A673 (cell line): ENCODE data around the gene HMGN2. TPM values are rescaled to one million over a fixed set of nuclear protein-coding genes. Genes with fewer than 3 reads are reported as not detected.

ENCODE experiments used
- BruUV-seq: library from RNA; stranded (reverse); fragments of 400-500 nt; replicated peaks from 2 replicates; lab custom pipeline; 2021; lab: Mats Ljungman, UMichigan
- CTCF ChIA-PET: fragments of 300-600 bp; sonication (Branson Sonifier 250); formaldehyde crosslinking; loops from one replicate; lab custom pipeline; 2022; ENCODE audit warnings: antibody characterized with exemption; lab: Charles Lee
- POLR2A ChIA-PET: fragments of 300-600 bp; sonication (Branson Sonifier 250); formaldehyde crosslinking; loops from one replicate; lab custom pipeline; 2022; ENCODE audit warnings: antibody characterized with exemption; ENCODE audit not compliant: low non-redundant PET; lab: Charles Lee
- DNase-seq: peaks from one replicate; pipeline ENCODE4 v3.0.0-alpha.2; 2015; ENCODE audit warnings: low spot score
- H3K27ac ChIP-seq: fragments of 200-600 bp; sonication (generic); 2 replicates; pipeline ENCODE4 v1.5.1; 2016; ENCODE audit warnings: mixed run types, low read depth, mild to moderate bottlenecking, mixed read lengths, antibody characterized with exemption, low read length; ENCODE audit not compliant: poor library complexity, severe bottlenecking
- H3K27me3 ChIP-seq: fragments of 200-600 bp; sonication (generic); replicated peaks from 2 replicates; pipeline ENCODE4 v1.6.1; 2017; ENCODE audit warnings: mixed run types, low read depth, mild to moderate bottlenecking, mixed read lengths, antibody characterized with exemption, low read length; ENCODE audit not compliant: insufficient read depth, poor library complexity
- H3K36me3 ChIP-seq: fragments of 200-600 bp; sonication (generic); 2 replicates; pipeline ENCODE4 v1.6.1; 2016; ENCODE audit warnings: mixed run types, mild to moderate bottlenecking, mixed read lengths, antibody characterized with exemption, low read length; ENCODE audit not compliant: insufficient read depth, poor library complexity, severe bottlenecking
- H3K4me1 ChIP-seq: fragments of 200-600 bp; sonication (generic); 2 replicates; pipeline ENCODE4 v1.6.1; 2017; ENCODE audit warnings: mixed run types, mild to moderate bottlenecking, mixed read lengths, antibody characterized with exemption, low read length; ENCODE audit not compliant: insufficient read depth, poor library complexity, severe bottlenecking
- H3K4me3 ChIP-seq: fragments of 200-600 bp; sonication (generic); 2 replicates; pipeline ENCODE4 v1.5.1; 2016; ENCODE audit warnings: low read depth, mixed run types, mild to moderate bottlenecking, mixed read lengths, low read length; ENCODE audit not compliant: poor library complexity, severe bottlenecking
- H3K9me3 ChIP-seq: fragments of 200-600 bp; sonication (generic); 2 replicates; pipeline ENCODE4 v1.6.1; 2016; ENCODE audit warnings: mixed run types, low read depth, mild to moderate bottlenecking, mixed read lengths, antibody characterized with exemption, low read length; ENCODE audit not compliant: poor library complexity, severe bottlenecking
- CTCF ChIP-seq: fragments of 300-800, 200-600 bp; sonication (generic); conservative IDR thresholded peaks from 2 replicates; pipeline ENCODE4 v1.5.1; 2017; ENCODE audit warnings: low read depth, mild to moderate bottlenecking, antibody characterized with exemption, low read length, moderate library complexity, mixed read lengths
- EZH2 ChIP-seq: fragments of 200-600 bp; sonication (generic); IDR thresholded peaks from 2 replicates; pipeline ENCODE4 v1.6.1; 2017; ENCODE audit warnings: borderline replicate concordance, low read depth, mild to moderate bottlenecking, mixed read lengths, antibody characterized with exemption, low read length; ENCODE audit not compliant: poor library complexity, severe bottlenecking
- intact Hi-C: fragments of 100-400 bp; cut with micrococcal nuclease; formaldehyde crosslinking; loops from one replicate; pipeline ENCODE4 v1.10.0; 2022; ENCODE audit not compliant: unreplicated experiment
- total RNA-seq: library from RNA; stranded (reverse); gene quantifications from 2 replicates; pipeline ENCODE4 v1.2.3, GENCODE V29; 2021

Gene HMGN2
- total RNA-seq, 1 experiment from 2014 or later, result 1,080 TPM

GRCh38 chr1:26483980-26484379 is 11.7 kb downstream of the HMGN2 start:
- TF ChIP-seq CTCF, result no peak
- TF ChIP-seq EZH2, result no peak
- CTCF ChIA-PET, result no interaction called here

GRCh38 chr1:26490155-26490554 is 17.9 kb downstream of the HMGN2 start:
- intact Hi-C loops, result no loop called here
- POLR2A ChIA-PET, result no interaction called here
- no peak for TF ChIP-seq CTCF
- TF ChIP-seq EZH2, result no peak
- Histone ChIP-seq H3K4me3 (no peak overlapping the region), H3K27me3 (no peaks in the 10 kb centered on the region), H3K4me1 (no peaks in the 10 kb centered on the region), H3K36me3 (no peaks in the 10 kb centered on the region), H3K9me3 (no peaks in the 10 kb centered on the region), H3K27ac (no peak overlapping the region)
- no TSS peak for BruUV-seq
- CTCF ChIA-PET, result interaction anchor here (1.1 kb wide), 1 partner anchor 10 kb away, joined by 3 read pairs; no protein-coding TSS in a partner anchor
- no peak for DNase-seq

More at GRCh38 chr1:26483980-26484379, 11.7 kb downstream of the HMGN2 start:
- H3K27me3 ChIP-seq, result no peaks in the 10 kb centered on the region
- no peaks in the 10 kb centered on the region for H3K4me1 ChIP-seq
- no peak overlapping the region for H3K27ac ChIP-seq
- no TSS peak for BruUV-seq
- intact Hi-C loops, result no loop called here
- H3K4me3 ChIP-seq, result no peak overlapping the region
- DNase-seq, result no peak
- no peaks in the 10 kb centered on the region for H3K9me3 ChIP-seq
- H3K36me3 ChIP-seq, result peaks cover 3% of the 10 kb centered on the region
- POLR2A ChIA-PET, result no interaction called here

GRCh38 chr1:26493267-26493666 is 21.0 kb downstream of the HMGN2 start:
- Histone ChIP-seq H3K4me1 (no peaks in the 10 kb centered on the region), H3K9me3 (no peaks in the 10 kb centered on the region), H3K27ac (no peak overlapping the region), H3K36me3 (no peaks in the 10 kb centered on the region), H3K4me3 (no peak overlapping the region), H3K27me3 (no peaks in the 10 kb centered on the region)
- intact Hi-C loops, result no loop called here
- CTCF ChIA-PET, result no interaction called here
- DNase-seq, result no peak
- no TSS peak for BruUV-seq
- POLR2A ChIA-PET, result no interaction called here
- TF ChIP-seq EZH2 (no peak), CTCF (no peak)
